Endothelial cell of umbilical vein (primary cell): Measurements from ENCODE around the gene DDR1. TPM values are rescaled to one million over a fixed set of nuclear protein-coding genes. Genes with fewer than 3 reads are reported as not detected.

Source experiments
- BruUV-seq: library from RNA; stranded (reverse); fragments of 400-500 nt; replicated peaks from 2 replicates; lab custom pipeline; 2021; lab: Mats Ljungman, UMichigan
- CTCF ChIA-PET: fragments of 300-600, 350-600 bp; sonication (Branson Sonifier 250); formaldehyde crosslinking; loops from one replicate; lab custom pipeline; 2021; ENCODE audit warnings: antibody characterized with exemption, inconsistent platforms; lab: Charles Lee
- POLR2A ChIA-PET: fragments of 300-600, 350-600 bp; sonication (Branson Sonifier 250); formaldehyde crosslinking; loops from one replicate; lab custom pipeline; 2021; ENCODE audit warnings: antibody characterized with exemption, inconsistent platforms; lab: Charles Lee
- DNase-seq: peaks from one replicate; pipeline ENCODE4 v3.0.0-alpha.2; 2011; ENCODE audit warnings: low read depth, low spot score
- FAIRE-seq: peaks from 2 replicates; lab custom pipeline; 2011; peaks lifted over from hg19 to GRCh38; lab: Jason Lieb, UNC
- H2AFZ ChIP-seq: 2 replicates; pipeline ENCODE4 v1.6.0; 2012; ENCODE audit warnings: low read depth, low read length, control low read depth, inconsistent platforms
- H3K27ac ChIP-seq: 2 replicates; pipeline ENCODE4 v1.5.1; 2011; ENCODE audit warnings: low read depth, mild to moderate bottlenecking, control low read depth, low read length, moderate library complexity; ENCODE audit not compliant: insufficient read depth
- H3K27me3 ChIP-seq, 2 experiments: 2 replicates each; pipeline versions ENCODE4 v1.6.0 to v1.6.1; 2011; ENCODE audit warnings: low read length in 2 of 2, mixed read lengths in 1 of 2; ENCODE audit not compliant: control insufficient read depth in 2 of 2, insufficient read depth in 2 of 2
- H3K36me3 ChIP-seq, 2 experiments: 2 replicates in 1 of 2; 3 replicates in 1 of 2; pipeline ENCODE4 v1.5.1; 2011; ENCODE audit warnings: low read length in 2 of 2, mild to moderate bottlenecking in 1 of 2, moderate library complexity in 1 of 2; ENCODE audit not compliant: control insufficient read depth in 2 of 2, insufficient read depth in 2 of 2; ENCODE audit errors: extremely low read depth in 1 of 2
- H3K4me1 ChIP-seq: 3 replicates; pipeline ENCODE4 v1.5.1; 2011; ENCODE audit warnings: mild to moderate bottlenecking, low read length; ENCODE audit not compliant: control insufficient read depth, insufficient read depth; ENCODE audit errors: extremely low read depth
- H3K4me2 ChIP-seq: 2 replicates; pipeline ENCODE4 v1.6.1; 2011; ENCODE audit warnings: low read length, control low read depth, mixed read lengths; ENCODE audit not compliant: insufficient read depth
- H3K4me3 ChIP-seq, 3 experiments: fragments of 200-600 bp in 1 of 3; sonication (generic), shearing (Covaris generic) in 1 of 3; replicated peaks in 1 of 3; 2 replicates each; pipeline ENCODE4 v1.5.1; 2011 to 2016; ENCODE audit warnings: control low read depth in 3 of 3, low read length in 3 of 3, mild to moderate bottlenecking in 2 of 3, inconsistent platforms in 1 of 3, low read depth in 1 of 3, moderate library complexity in 1 of 3; ENCODE audit not compliant: insufficient read depth in 1 of 3
- H3K79me2 ChIP-seq: 2 replicates; pipeline ENCODE4 v1.6.0; 2012; ENCODE audit warnings: low read length, inconsistent platforms; ENCODE audit not compliant: control insufficient read depth, insufficient read depth
- H3K9ac ChIP-seq: replicated peaks from 2 replicates; pipeline ENCODE3; 2011; ENCODE audit warnings: low read length, control low read depth; ENCODE audit not compliant: insufficient read depth; ENCODE audit errors: extremely low read depth
- H3K9me1 ChIP-seq: replicated peaks from 3 replicates; pipeline ENCODE4 v1.6.0; 2011; ENCODE audit warnings: mild to moderate bottlenecking, low read length; ENCODE audit not compliant: control insufficient read depth, insufficient read depth; ENCODE audit errors: extremely low read depth
- H3K9me3 ChIP-seq: replicated peaks from 2 replicates; pipeline ENCODE4 v1.5.1; 2012; ENCODE audit warnings: low read length, inconsistent platforms; ENCODE audit not compliant: control insufficient read depth, insufficient read depth
- H4K20me1 ChIP-seq: replicated peaks from 2 replicates; pipeline ENCODE3; 2011; ENCODE audit warnings: mild to moderate bottlenecking, low read length; ENCODE audit not compliant: control insufficient read depth, insufficient read depth; ENCODE audit errors: extremely low read depth
- EZH2 ChIP-seq: IDR thresholded peaks from 2 replicates; pipeline ENCODE4 v1.6.1; 2012; ENCODE audit warnings: borderline replicate concordance, low read depth, mild to moderate bottlenecking, moderate library complexity, low read length, inconsistent platforms; ENCODE audit not compliant: severe bottlenecking
- FOS ChIP-seq: IDR thresholded peaks from 2 replicates; pipeline ENCODE4 v1.6.1; 2011; ENCODE audit warnings: mild to moderate bottlenecking, low read length, moderate library complexity, borderline replicate concordance; ENCODE audit not compliant: insufficient read depth
- GATA2 ChIP-seq: IDR thresholded peaks from 2 replicates; pipeline ENCODE4 v1.7.0; 2011; ENCODE audit warnings: low read depth, mild to moderate bottlenecking, moderate library complexity, mixed read lengths, low read length; ENCODE audit not compliant: insufficient read length, insufficient read depth
- JUN ChIP-seq: IDR thresholded peaks from 2 replicates; pipeline ENCODE4 v1.6.1; 2011; ENCODE audit warnings: borderline replicate concordance, low read depth; ENCODE audit not compliant: insufficient read length, insufficient read depth
- MYC ChIP-seq: IDR thresholded peaks from one replicate; pipeline ENCODE4 v1.6.1; 2011; ENCODE audit warnings: mild to moderate bottlenecking, low read depth, low read length
- POLR2A ChIP-seq: IDR thresholded peaks from 2 replicates; pipeline ENCODE4 v1.6.1; 2012; ENCODE audit warnings: low read depth, mild to moderate bottlenecking, control low read depth, low read length
- POLR2AphosphoS5 ChIP-seq: IDR thresholded peaks from 2 replicates; pipeline ENCODE4 v1.6.1; 2012; ENCODE audit warnings: low read depth, mild to moderate bottlenecking, control low read depth, low read length, moderate library complexity; ENCODE audit not compliant: insufficient read depth
- dilution Hi-C: fragments of 300-500 bp; cut with MboI; formaldehyde crosslinking; loops from one replicate; pipeline ENCODE4 v1.15.0; 2019; ENCODE audit warnings: low sequenced_read_pairs; ENCODE audit not compliant: extremely low pct_ligation_motif_present
- intact Hi-C: fragments of 100-400 bp; cut with micrococcal nuclease; formaldehyde crosslinking; loops from one replicate; pipeline ENCODE4 v1.10.0; 2022
- polyA plus RNA-seq, 4 experiments: library from polyadenylated mRNA; depleted of rRNA in 3 of 4; stranded (reverse) in 3 of 4; unstranded in 1 of 4; fragments of >200 nt; gene quantifications; 2 replicates each; pipeline versions ENCODE4 v1.2.1 to v1.2.3, GENCODE V29; 2011 to 2012; ENCODE audit warnings: missing spikeins in 1 of 4
- total RNA-seq: library from RNA; stranded (reverse); gene quantifications from 2 replicates; pipeline ENCODE4 v1.2.3, GENCODE V29; 2021
- TF ChIP-seq, protein P1 (sequence below), 2 donors: IDR thresholded peaks; 1 replicate in 1 of 2; 2 replicates in 1 of 2; pipeline ENCODE4 v1.5.1; 2011; ENCODE audit warnings: low read length in 2 of 2, mild to moderate bottlenecking in 2 of 2, moderate library complexity in 2 of 2, control low read depth in 1 of 2, inconsistent platforms in 1 of 2, low read depth in 1 of 2; ENCODE audit not compliant: insufficient read depth in 1 of 2; ENCODE audit errors: extremely low read depth in 1 of 2
- TF ChIP-seq, protein P2 (sequence below): IDR thresholded peaks from 2 replicates; pipeline ENCODE4 v1.6.1; 2011; ENCODE audit not compliant: insufficient read depth, insufficient read length

Gene DDR1
- total and polyA plus RNA-seq, 2 donors (not counting 3 experiments of a cell fraction or from before 2014, with no cell fraction given), result 8.8 to 22.9 TPM

DNA sequence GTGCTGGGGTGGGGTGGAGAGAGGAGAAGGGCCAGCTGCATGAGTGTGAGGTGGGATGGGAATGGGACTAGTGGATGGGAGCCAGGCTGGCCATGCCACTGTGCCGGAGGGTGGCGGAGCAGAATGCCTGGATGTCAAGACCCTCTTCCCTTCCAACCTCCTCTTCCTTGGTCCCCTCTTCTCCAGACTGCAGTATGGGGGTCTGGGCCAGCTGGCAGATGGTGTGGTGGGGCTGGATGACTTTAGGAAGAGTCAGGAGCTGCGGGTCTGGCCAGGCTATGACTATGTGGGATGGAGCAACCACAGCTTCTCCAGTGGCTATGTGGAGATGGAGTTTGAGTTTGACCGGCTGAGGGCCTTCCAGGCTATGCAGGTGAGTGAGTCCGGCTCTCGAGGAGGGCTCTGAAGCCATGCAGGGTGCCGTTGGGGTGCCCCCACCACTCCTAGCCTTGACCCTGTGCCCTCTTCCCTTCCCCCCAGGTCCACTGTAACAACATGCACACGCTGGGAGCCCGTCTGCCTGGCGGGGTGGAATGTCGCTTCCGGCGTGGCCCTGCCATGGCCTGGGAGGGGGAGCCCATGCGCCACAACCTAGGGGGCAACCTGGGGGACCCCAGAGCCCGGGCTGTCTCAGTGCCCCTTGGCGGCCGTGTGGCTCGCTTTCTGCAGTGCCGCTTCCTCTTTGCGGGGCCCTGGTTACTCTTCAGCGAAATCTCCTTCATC is 7.7 kb downstream of the DDR1 start:
- TF ChIP-seq, protein P1, sequence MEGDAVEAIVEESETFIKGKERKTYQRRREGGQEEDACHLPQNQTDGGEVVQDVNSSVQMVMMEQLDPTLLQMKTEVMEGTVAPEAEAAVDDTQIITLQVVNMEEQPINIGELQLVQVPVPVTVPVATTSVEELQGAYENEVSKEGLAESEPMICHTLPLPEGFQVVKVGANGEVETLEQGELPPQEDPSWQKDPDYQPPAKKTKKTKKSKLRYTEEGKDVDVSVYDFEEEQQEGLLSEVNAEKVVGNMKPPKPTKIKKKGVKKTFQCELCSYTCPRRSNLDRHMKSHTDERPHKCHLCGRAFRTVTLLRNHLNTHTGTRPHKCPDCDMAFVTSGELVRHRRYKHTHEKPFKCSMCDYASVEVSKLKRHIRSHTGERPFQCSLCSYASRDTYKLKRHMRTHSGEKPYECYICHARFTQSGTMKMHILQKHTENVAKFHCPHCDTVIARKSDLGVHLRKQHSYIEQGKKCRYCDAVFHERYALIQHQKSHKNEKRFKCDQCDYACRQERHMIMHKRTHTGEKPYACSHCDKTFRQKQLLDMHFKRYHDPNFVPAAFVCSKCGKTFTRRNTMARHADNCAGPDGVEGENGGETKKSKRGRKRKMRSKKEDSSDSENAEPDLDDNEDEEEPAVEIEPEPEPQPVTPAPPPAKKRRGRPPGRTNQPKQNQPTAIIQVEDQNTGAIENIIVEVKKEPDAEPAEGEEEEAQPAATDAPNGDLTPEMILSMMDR (IDR thresholded peaks at IDR 0.05; ENCODE audit: extremely low read depth in 1 of 2, insufficient read depth in 1 of 2, low read depth in 1 of 2, low read length in 2 of 2), result no peak
- TF ChIP-seq POLR2A (no peak), JUN (no peak), GATA2 (no peak), POLR2AphosphoS5 (no peak), FOS (no peak), EZH2 (no peak), MYC (no peak)
- TF ChIP-seq, protein P2, sequence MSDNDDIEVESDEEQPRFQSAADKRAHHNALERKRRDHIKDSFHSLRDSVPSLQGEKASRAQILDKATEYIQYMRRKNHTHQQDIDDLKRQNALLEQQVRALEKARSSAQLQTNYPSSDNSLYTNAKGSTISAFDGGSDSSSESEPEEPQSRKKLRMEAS, result no peak
- no TSS peak for BruUV-seq
- intact Hi-C loops (no loop called here), dilution Hi-C loops (loop anchor here (25.0 kb wide), 1 partner anchor 155 kb away; the partner anchor contains the start of genes FLOT1 and IER3)
- Histone ChIP-seq H3K36me3 (peaks cover 0 to 3% of the 10 kb centered on the region in 2 experiments), H3K9me3 (no peaks in the 10 kb centered on the region), H3K27me3 (no peaks in the 10 kb centered on the region), H3K4me3 (no peak overlapping the region), H4K20me1 (no peaks in the 10 kb centered on the region), H3K79me2 (no peaks in the 10 kb centered on the region), H3K27ac (no peak overlapping the region), H2AFZ (no peak overlapping the region), H3K9ac (no peak overlapping the region), H3K4me1 (no peaks in the 10 kb centered on the region), H3K4me2 (no peak overlapping the region), H3K9me1 (no peaks in the 10 kb centered on the region)
- ChIA-PET CTCF (no interaction called here), POLR2A (no interaction called here)
- DNase-seq (no peak), FAIRE-seq (no peak)
